ENCODE data around the gene DOCK2.

DOCK2 gene

DNA sequence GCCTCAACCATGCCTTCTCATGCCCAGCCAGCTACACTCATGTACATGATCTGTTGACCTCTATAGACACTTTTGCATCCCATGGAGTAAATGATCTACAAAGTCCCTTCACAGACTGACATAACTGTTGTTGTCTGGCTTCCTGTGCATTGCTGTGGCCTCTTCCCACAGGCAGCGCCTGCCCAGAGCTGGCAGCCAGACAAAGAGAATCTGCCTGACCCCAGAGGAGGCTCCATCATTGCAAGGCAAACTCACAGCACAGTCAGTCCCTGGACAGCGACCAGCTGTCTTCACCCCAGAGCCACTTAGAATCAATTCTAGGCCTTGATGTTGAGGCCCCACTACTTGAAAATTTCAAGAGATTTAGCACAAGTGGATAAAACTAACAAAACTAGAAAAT is 277.7 kb downstream of the DOCK2 start:
- DNase-seq (ENCODE audit: low read depth) = no peak
- no peak overlapping the region for H3K4me3 ChIP-seq (ENCODE audit: low read length)
- no peak for TF ChIP-seq CTCF (IDR thresholded peaks at IDR 0.05; ENCODE audit: insufficient read depth, low read depth, low read length, missing control alignments)

- DNase-seq (ENCODE audit: low read depth) = no peak
- H3K4me3 ChIP-seq (ENCODE audit: low read length) = no peak overlapping the region
- TF ChIP-seq CTCF (IDR thresholded peaks at IDR 0.05; ENCODE audit: insufficient read depth, low read depth, low read length, missing control alignments) = no peak
Observed at GRCh38 chr5:169917500-169917899, 280.4 kb downstream of the DOCK2 start.

DNA sequence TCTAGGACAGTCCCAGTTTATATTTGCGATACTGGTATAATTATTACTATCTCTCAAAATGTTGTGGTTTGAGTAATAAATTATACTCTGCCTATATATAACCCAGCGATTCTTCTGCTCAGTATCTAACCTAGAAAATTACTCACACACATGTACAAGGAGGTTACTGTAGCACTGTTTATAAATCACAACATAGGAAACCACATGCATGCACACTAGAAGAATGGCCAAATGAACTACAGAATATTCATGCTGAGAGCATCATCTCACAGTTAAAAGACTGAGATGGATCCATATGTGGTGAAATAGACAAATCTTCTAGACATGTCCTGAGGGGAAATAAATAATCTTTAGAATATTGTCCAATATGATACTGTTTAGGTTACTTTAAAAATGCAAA is 281.2 kb downstream of the DOCK2 start:
- no peak for TF ChIP-seq CTCF (IDR thresholded peaks at IDR 0.05; ENCODE audit: insufficient read depth, low read depth, low read length, missing control alignments)
- no peak for DNase-seq (ENCODE audit: low read depth)
- no peak overlapping the region for H3K4me3 ChIP-seq (ENCODE audit: low read length)

- no peak overlapping the region for H3K4me3 ChIP-seq (ENCODE audit: low read length)
- DNase-seq (ENCODE audit: low read depth) = no peak
- no peak for TF ChIP-seq CTCF (IDR thresholded peaks at IDR 0.05; ENCODE audit: insufficient read depth, low read depth, low read length, missing control alignments)
Observed at GRCh38 chr5:169920474-169920873, 283.4 kb downstream of the DOCK2 start.

DNA sequence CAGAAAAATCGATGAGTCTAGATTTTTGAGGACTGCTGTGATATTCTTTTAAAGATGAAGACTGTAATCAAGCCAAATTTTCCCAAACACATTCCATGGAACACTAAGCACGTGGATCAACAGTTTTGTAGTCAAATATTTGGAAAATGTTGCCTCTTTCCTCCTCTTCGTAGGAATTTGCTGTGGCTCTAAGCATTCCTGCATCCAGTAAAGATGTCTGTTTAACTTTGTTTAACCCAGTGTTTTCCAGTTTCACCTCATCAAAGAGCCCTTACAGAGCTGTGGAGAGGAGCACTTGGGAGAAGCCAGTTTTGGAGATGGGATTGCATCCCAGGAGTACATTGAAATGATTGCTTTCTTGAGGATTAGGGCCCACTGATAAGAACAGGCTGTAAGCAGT is 284.3 kb downstream of the DOCK2 start:
- no peak overlapping the region for H3K4me3 ChIP-seq (ENCODE audit: low read length)
- TF ChIP-seq CTCF (IDR thresholded peaks at IDR 0.05; ENCODE audit: insufficient read depth, low read depth, low read length, missing control alignments) = no peak
- DNase-seq (ENCODE audit: low read depth) = no peak

DNA sequence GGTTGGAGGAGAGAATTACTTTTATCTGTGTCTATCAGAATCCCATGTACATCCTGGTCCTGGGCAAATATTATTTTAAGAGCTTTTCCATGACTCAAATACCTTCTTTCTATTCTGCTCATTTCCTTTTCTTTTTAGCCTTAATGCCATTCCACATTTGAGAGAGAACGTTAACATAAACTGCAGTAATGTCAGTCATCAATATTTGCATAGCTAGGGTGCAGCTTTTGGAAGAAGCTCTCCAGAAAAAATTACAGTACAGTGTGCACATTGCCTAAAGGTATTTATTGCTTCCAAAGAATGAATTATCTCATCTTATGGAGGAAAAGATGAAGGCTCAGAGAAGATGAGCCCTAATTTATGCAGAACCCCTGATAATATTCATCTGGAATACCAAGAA is 284.9 kb downstream of the DOCK2 start:
- no peak for TF ChIP-seq CTCF (IDR thresholded peaks at IDR 0.05; ENCODE audit: insufficient read depth, low read depth, low read length, missing control alignments)
- no peak overlapping the region for H3K4me3 ChIP-seq (ENCODE audit: low read length)
- no peak for DNase-seq (ENCODE audit: low read depth)

- no peak overlapping the region for H3K4me3 ChIP-seq (ENCODE audit: low read length)
Observed at GRCh38 chr5:169922474-169922873, 285.4 kb downstream of the DOCK2 start.

More at GRCh38 chr5:169922474-169922873, 285.4 kb downstream of the DOCK2 start:
- DNase-seq (ENCODE audit: low read depth) = no peak
- TF ChIP-seq CTCF (IDR thresholded peaks at IDR 0.05; ENCODE audit: insufficient read depth, low read depth, low read length, missing control alignments) = no peak
